ENCODE measurements around the gene CSNK1A1.
A peak's percentile ranks its signal among the peaks of the same experiment; 100 is the strongest.
"Not testable (repeated sequence)": the region's sequence is repeated elsewhere in the genome, so short reads cannot be mapped to it uniquely, and the experiment has no call there.

CSNK1A1 gene

DNA sequence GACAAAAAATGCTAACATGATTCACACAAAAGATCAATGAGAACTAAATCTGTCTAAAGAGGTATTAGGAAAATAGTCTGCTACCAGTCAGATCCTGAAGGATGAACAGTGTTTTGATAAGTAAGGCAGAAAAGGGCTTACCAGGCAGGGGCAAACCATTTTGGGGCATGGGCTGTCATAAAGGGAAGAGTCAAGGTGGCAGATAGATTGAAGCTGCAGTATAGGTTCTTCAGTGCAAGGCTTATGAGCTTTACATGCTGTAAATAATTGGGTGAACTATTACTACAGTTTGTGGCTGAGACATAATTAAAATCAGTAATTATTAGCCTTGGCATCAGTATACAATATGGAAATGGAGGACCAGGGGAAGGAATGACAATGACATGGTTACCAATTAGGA is 21.8 kb downstream of the CSNK1A1 start:
- DNase-seq (ENCODE audit: low spot score) (no peak), FAIRE-seq (no peak)

DNA sequence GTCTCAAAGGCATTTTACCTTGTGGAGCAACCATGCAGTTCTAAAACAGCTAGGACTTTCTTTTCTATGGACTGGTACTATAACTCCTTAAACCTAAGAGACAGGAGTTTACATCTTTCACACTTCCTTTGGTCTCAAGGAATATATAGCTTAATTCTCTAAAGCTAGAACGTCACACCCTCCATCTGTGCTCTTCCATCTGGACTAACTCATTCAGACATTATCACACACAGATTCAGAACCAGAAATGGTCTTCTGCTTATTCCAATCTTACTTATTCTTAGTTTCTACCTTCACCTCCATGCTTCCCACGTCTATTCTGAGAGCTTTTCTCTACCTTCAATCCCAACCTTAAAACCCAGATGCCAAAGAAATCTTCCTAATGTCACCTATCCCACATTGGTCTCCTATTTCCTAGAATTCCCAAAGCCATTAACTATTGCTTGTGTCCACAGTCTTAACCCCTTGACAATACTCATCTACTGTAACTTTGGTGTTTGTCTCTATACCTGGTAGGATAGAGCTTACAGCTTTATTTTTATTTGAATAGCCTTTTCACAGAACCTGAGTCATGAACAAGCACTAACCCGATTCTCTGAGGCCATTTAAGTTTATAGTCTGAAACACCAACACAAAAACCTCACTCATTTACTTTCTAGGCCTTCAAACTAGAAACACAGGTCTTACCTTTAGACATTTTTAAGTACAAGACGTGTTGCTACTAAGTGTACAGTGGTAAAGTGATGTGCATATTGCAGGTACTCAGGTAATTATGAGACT is 22.8 kb downstream of the CSNK1A1 start:
- FAIRE-seq (no peak), DNase-seq (ENCODE audit: low spot score) (no peak)

DNA sequence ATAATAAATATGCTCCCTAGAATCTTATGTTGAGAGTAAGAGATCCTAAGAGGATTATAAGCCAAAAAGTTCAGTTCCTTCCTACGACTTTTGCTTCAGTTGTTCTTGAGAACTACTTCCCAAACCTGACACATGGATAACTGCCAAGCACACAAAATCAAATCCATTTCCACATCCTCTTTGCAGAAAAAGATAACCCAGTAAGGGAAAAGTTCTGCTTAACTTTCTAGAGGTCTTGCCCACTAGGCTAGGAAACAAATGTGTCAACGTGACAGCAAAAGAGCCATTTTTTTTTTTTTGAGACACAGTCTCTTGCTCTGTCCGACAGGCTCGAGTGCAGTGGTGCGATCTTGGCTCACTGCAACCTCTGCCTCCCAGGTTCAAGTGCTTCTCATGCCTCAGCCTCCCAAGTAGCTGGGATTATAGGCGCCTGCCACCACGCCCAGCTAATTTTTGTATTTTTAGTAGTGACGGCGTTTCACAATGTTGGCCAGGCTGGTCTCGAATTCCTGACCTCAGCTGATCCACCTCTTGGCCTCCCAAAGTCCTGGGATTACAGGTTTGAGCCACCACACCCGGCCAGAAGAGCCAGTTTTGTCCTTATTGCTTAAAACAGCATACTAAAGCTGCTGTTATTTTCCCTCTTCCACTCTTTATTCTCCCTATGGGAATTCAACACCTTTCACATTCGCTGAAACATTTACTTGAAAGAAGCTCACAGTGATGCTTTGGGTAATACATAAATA is 24.2 kb downstream of the CSNK1A1 start:
- FAIRE-seq, result no peak
- no peak for DNase-seq (ENCODE audit: low spot score)

DNA sequence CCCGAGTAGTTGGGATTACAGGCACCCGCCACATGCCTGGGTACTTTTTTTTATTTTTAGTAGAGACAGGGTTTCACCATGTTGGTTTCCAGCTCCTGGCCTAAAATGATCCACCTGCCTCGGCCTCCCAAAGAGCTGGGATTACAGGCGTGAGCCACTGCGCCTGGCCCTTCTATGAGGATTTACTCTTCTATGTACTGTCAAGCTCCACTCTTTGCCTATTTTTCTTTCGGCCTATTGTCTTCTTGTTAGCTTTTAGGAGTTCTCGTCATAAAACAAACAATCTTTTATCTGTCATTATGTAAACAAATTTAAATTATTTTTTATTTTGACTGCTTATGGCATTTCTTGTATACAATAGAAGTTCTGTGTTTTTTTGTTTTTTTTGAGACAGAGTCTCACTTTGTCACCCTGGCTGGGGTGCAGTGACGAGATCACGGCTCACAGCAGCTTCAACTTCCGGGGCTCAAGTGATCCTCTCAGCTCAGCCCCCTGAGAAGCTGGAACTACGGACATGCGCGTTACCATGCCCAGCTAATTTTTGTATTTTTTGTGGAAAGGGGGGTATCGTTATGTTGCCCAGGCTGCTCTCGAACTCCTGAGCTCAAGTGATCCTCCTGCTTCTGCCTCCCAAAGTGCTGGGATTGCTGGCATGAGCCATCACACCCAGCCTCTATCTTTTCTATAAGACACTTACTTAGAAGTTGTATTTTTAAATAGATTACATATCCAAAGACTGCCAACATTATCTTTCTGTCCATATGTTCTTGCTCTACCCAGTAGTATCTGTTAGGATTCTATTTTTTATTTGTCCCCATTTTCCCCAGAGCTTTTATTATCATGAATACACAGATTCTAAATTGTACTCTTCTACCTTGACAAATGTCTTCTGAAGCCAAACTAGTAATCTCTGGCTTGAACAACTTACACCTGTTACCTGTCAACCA is 29.2 kb downstream of the CSNK1A1 start:
- DNase-seq (ENCODE audit: low spot score), result no peak
- no peak for FAIRE-seq

DNA sequence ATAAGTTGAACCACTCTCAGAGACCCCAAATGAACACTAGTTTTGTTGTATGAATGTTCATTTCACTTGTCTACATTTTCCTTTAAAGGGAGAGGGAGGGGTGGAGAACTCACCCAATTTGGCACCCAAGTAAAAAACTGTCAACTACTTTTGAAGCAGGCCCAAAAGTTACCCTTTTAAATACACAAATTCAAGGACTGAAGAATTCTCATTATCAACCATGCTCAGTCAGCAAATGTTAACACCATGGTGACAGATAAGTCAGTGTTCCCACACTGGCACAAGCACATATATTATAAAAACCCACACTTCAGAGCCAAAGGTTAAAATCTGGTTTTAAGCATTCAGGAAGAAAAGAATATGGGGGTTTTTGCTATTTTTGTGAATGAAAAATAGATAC is 31.6 kb downstream of the CSNK1A1 start:
- FAIRE-seq (no peak), DNase-seq (ENCODE audit: low spot score) (no peak)

DNA sequence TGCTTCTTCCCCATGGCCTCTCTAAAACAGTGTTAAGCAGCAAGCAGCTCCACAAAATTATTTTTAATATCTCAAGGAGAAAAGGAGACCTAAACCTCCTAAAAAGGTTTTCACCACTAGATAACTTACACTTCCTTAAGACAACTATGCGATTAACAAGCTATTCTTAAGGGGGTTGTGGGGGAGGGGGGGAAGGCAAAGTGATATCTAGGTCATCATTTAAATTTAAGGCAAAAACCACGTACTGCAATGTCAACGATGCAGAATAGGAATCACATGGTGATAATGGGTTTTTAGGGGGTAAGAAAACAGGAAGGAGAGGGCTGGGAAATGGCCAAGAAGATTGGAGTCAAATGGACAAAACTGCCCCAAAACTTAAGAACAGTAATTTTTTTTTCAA is 32.6 kb downstream of the CSNK1A1 start:
- DNase-seq (ENCODE audit: low spot score), result no peak
- FAIRE-seq, result no peak

DNA sequence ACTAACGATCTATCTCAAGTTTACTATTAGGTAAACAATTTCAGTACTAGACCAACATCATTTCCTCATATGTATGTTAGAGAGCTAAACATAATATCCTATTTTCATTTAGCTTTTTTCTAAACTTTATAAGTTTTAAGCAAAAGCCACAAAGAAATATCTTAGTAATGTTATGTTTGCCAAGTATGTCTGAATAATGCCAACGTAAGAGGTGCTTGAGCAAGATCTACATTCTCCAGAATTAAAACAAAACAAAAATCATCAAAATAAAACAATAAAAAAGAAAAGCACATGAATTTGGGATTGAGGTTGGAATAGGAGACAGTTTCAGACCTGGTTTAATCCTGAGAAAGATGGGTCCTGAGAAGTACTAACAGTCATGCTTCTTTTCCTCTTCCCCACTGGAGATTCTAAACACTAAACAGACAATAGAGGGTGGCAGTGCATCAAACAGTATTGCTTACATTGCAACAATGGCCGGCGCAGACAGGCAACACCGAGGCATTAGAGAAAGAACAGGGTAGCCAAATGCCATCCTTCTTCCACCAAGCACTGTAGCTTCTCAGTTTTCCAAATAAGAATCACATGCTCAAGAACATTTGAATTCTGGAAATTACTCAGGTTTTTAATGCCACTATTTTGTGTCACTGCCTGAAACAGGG is 33.6 kb downstream of the CSNK1A1 start:
- FAIRE-seq (peak; percentile 2), DNase-seq (ENCODE audit: low spot score) (no peak)

DNA sequence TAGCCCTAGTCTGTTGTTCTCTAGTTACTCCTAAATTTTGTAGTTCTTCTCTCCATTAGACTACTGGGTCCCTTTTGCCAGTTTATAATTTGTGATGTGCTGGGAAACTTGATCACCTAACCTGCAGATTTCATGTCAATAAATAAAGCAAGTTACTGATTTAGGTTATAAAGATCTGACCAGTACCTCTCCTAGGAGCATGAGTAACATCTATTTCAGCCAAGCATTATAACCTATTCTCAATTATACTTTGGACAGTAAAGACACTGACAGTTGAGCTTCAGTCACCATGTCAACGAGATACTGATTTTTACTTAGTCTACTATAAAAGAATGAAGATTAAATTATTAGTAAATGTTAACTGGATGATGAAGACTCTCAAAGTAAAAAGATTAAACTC is 36.7 kb downstream of the CSNK1A1 start:
- FAIRE-seq (no peak), DNase-seq (ENCODE audit: low spot score) (no peak)

DNA sequence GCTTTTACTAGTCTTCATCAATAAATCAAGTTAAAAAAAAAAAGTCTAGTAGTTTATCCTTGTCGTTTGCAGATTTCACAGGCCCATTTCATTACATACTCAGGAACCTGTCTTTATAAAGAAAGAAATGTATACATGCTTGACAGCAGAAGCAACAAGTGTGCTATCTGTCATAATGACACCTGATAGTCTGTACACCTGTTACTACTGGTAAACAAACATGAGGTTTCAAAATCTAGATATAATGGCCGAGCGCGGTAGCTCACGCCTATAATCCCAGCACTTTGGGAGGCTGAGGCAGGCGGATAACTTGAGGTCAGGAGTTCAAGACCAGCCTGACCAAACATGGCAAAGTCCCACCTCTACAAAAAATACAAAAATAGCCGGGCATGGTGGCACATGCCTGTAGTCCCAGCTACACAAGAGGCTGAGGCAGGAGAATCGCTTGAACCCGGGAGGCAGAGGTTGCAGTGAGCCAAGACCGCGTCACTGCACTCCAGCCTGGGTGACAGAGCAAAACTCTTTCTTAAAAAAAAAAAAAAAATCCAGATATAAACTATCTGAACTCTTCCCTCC is 37.8 kb downstream of the CSNK1A1 start:
- DNase-seq (ENCODE audit: low spot score); FAIRE-seq: not testable (repeated sequence)

DNA sequence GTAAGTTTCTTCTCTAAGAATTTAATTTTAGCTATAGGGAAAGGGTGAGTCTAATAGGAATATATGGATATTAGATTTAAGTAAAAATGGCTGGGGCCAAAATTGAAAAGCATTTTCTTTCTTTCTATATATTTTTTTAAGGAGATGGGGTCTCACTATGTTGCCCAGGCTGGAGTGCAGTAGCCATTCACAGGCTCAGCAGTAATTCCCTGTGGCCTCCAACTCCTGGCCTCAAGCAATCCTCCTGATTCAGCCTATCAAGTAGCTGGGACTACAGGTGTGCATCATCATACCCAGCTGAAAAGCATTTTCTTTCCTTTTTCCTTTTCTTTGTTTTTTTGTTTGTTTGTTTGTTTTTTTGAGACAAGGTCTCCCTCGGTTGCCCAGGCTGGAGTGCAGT is 41.1 kb downstream of the CSNK1A1 start:
- no peak for FAIRE-seq
- DNase-seq (ENCODE audit: low spot score), result no peak

DNA sequence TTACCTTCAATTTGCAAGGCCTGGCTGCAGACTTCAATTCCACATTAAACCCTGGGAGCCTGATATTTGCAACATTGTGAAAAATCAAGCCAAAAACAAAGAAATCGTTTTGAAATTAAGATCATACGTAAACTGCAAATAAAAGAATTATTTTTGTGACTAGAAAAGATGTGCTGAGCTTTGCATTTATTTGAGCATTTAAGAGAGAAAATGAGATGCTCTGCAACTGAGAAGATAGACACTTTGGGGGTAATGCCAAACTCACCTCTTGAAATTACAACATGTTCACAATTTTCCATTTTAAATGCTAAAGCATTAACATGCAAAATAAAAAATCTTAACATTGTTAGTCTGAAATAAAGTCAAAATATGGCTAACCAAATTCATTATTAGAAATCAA is 46.6 kb downstream of the CSNK1A1 start:
- FAIRE-seq (no peak), DNase-seq (ENCODE audit: low spot score) (no peak)

DNA sequence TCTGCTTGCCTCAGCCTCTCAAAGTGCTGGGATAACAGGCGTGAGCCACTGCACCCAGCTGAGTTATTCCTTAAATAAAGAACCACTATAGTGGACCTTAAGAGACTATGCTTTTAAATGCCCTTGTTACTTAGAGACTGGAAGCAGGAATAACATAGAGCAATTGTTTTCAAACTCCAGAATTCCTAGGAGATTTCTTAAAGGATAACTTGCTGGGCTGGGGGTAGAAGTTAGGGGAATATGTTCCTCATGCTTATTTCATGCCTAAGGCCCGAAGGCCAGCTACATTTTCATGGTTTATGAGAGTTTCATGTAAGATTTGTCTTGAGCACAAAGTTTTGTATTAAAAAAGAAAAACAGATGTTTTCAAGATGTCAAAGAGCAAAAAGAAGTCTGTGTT is 48.2 kb downstream of the CSNK1A1 start:
- DNase-seq (ENCODE audit: low spot score) (no peak), FAIRE-seq (no peak)

DNA sequence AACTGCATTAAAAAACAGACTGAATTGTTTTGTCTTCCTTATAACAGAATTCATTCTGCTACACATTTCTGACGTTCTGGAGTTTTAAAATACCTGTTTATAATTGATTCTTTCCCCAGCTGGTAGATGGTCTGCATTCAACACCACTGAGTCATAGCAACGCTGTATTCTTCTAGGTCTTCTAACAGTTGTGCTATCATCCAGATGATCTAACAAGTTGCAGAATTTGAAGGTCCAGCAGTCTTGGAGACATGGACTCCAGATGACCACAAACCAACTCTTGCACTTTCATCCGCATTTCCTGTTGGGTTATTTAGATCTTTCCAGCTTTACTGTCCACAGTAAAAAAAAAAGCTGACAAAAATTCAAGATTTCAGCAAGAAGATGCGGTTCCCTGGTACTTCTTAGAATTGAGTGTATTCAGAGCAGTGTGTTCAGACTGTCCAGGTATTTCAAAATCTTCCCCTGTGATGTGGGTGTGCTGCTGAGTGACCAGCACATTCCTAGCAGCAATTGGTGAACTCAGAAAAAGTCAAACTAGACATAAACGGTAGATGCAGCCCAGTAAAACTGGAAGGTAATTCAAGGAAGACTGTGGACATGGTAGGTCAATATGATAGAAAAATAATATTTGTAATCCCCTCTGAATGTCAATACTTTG is 50.2 kb downstream of the CSNK1A1 start:
- peak; percentile 64 for DNase-seq (ENCODE audit: low spot score)

DNA sequence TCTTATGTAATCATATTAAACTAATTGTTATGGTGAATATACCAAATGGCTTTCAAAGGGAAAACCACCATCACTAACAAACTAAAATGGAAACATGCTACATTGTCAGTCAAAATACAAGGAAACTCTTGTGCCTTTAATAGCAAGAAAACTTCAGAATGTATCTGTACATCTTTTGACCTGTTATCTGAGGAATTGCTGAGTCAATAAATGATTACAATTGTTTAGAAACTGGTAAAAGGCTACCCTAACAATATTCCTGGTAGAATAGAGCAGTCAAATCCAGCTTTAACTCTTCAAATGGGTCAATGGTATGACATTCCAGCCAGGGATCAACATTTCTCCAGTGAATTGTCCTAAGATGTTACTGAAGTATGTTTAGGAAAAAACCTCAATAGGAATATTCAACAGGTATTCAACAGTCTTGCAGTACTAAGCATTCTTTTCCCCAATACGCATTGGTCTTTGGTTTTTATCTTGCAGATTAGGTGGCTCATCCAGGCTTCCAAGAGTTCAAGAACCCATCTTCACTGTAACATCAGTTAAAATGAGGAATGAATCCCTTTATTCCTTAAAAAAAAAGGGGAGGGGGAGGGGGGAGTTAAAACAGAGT is 52.4 kb downstream of the CSNK1A1 start:
- no peak for FAIRE-seq
- DNase-seq (ENCODE audit: low spot score), result no peak

More for the DNA sequence above, 50.2 kb downstream of the CSNK1A1 start:
- no peak for FAIRE-seq

DNA sequence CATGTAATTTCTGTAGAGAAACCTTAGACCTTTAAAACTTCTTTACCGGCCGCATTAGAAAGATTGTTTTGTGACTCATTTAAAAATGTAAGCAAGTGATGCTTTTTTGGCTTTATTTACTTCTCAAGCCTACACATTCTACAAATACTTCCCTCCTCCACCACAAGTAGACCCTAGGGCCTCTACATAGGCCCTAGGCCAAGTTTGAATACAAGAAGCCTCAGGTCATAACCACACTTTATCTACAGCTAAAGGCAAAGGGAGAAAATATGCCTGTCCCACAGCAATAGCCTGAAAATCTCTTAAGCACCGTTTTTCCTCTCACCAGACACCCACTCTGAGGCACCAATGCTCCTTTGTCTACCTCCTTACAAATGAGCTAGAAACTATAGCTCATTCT is 53.9 kb downstream of the CSNK1A1 start:
- DNase-seq (ENCODE audit: low spot score), result no peak

DNA sequence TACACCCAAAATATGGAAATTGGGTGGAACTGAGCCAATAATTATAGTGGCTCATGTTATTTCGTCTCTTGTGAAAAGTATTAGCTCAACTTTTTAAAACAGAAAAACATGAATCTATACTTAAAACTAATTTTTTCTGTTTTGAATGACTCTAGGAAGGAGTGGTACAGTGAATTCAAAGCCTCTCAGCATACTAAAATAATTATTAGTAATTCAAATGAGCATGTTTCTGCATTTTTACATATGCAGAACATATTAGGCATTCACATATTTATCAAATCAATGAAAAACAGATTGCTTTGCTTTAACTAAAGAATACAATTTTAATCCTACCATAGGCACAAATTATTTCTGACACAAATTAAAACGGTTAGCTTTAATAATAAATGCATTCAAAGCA is 54.3 kb downstream of the CSNK1A1 start:
- FAIRE-seq (no peak), DNase-seq (ENCODE audit: low spot score) (no peak)

More for the DNA sequence above, 53.9 kb downstream of the CSNK1A1 start:
- no peak for FAIRE-seq

DNA sequence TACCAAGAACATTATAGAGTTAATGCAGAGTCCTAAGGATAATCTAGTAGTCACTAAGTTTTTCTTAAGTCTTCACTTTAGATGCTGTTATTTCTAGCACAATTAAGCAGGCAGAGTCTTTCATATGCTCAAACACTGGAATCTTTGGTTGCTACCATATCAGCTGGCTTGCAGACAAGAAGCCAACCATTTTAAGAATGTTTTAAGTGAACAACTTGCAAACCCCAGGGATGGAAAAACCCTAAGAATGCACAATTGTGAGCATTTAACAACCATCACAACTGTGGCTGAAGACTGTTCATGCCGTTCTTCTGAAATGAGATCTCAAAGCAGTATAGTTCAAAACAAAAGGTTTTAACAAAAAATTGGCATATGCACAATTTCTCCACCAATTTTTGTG is 55.1 kb downstream of the CSNK1A1 start:
- FAIRE-seq, result no peak

DNA sequence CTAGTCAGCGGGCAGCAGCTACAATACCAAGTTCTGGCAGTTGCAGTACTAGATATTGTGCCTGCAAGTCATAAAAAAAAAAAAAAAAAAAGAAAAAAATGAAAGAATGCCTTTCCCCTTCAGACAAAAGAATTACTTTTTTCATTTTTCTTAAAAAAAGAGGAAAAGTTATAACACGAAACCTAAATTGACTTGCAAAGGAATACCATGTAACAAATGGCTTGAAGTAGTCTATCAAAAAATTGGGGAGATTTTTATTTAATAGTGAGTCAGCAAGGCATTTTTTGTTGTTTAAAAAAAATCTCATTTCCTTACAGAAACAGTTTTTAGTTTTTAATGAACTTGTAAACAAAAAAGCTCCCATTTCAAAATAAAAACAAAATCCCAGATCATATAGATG is 55.6 kb downstream of the CSNK1A1 start:
- DNase-seq (ENCODE audit: low spot score) (no peak), FAIRE-seq (no peak)

More for the DNA sequence above, 55.1 kb downstream of the CSNK1A1 start:
- DNase-seq (ENCODE audit: low spot score), result no peak

DNA sequence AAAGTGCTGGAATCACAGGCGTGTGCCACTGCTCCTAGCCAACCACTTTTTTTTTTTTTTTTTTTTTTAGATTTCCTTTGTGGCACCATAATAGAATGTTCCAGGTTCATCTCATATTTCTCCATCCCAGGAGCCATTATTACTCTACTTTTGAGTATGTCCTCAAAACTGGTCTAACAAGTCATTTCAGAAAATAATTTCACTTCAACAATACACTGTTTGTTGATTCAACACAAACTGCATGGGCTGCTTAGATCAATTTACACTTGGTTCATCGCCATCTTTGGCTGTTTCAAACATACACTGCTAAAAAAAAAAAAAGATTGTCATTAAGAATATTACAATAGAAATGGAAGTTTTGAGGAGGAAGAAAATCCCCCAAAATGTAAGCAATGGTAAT is 57.9 kb downstream of the CSNK1A1 start:
- DNase-seq (ENCODE audit: low spot score) (no peak), FAIRE-seq (no peak)

DNA sequence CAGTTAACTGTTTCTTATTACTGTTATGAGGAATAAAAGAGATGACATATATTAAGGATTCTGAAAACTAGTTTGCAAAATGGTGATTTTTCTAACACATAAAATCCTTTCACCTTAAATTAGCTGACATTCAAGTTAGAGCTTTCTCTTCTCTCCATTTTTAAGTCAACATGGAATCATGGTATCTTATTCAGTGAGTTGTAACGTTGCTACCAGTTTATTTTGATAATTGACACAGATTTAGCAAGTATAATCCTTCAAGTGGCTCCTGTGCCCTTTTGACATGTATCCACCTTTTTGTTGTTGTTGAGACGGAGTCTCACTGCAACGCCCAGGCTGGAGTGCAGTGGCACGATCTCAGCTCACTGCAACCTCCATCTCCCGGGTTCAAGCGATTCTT is 58.5 kb downstream of the CSNK1A1 start:
- no peak for FAIRE-seq
- no peak for DNase-seq (ENCODE audit: low spot score)
